NB4 (cell line): ENCODE measurements around the gene SP140.

ENCODE experiments used
- CTCF ChIP-seq: IDR thresholded peaks from one replicate; pipeline ENCODE4 v1.5.1; 2012; ENCODE audit warnings: low read depth, low read length
- MAX ChIP-seq: IDR thresholded peaks from 2 replicates; pipeline ENCODE4 v1.6.1; 2011; ENCODE audit warnings: low read depth, low read length
- MYC ChIP-seq: IDR thresholded peaks from 2 replicates; pipeline ENCODE4 v1.6.1; 2011; ENCODE audit warnings: low read depth, low read length
- POLR2A ChIP-seq: IDR thresholded peaks from 2 replicates; pipeline ENCODE4 v1.6.1; 2011; ENCODE audit warnings: mild to moderate bottlenecking; ENCODE audit not compliant: insufficient read length; ENCODE audit errors: extremely low read depth

- TF ChIP-seq MAX (no peak), CTCF (no peak), POLR2A (no peak), MYC (no peak)
Measured at GRCh38 chr2:230318190-230319121, 92.9 kb downstream of the SP140 start.
